Regular cardiac myocyte (primary cell): ENCODE results near the gene LRRIQ4. TPM values are rescaled to one million over a fixed set of nuclear protein-coding genes. Genes with fewer than 3 reads are reported as not detected.

ENCODE experiments used
- total RNA-seq: library from RNA; depleted of rRNA; stranded (reverse); fragments of >200 nt; gene quantifications from 2 replicates; pipeline ENCODE4 v1.2.3, GENCODE V29; 2014

The LRRIQ4 gene
- total RNA-seq = 0.19 TPM in 1 of 2 replicates, not detected in the other

DNA sequence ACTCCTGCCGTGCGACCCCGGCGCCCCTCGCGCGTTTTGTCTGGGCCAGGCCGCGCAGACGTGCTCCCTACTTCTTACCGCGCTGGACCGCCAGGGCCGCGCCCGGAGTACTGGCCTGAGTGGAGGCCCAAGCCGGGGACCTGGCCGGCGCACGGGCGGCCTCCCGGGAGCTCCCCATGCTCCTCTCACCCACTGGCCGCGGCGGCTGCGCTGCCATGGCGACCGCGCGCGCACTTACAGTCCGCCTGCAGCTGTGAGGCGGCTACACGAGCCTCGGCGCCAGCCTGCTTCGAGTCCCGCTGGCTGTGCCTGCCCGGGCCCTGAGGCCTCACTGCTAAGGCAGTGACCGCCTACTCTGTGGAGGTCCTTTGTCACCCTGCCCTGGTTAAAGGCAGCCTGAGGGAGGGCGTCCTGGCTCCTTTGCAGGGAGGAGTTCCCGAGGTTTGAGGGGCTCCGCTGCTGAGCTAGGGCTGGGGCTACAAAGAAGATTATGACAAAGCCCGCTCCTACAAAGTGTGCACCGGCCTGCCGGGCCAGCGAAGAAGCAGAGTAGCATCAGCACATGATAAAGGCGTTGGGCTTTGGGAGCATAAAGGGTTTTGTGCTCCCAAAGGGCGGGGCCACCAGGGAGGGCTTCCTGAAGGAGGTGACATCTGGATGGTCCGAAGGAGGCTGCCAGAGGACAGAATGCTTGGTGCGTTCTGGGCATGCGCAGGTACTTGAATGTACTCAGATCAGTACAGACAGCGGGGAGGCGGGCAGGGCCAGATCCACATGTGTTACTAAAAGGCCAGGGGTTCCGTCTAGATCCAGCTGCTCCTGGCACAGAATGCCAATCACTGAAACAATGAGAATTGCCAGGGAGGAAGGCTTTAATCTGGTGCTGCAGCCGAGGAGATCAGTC, at the start of gene LRRIQ4, which contains the start of gene LRRC34:
Gene LRRIQ4, plus strand, starts transcription at position 539 of the 904 bp plus-strand sequence. CDS start 9,052 bp downstream, outside the sequence.
Gene LRRC34, minus strand, starts transcription at position 573 of the 904 bp plus-strand sequence. Its CDS starts 356 bp downstream, at position 217.

GRCh38 chr3:169764882-169765612, 47.6 kb upstream of the LRRIQ4 start, which contains the start of gene TERC:
TERC (minus strand) TSS chr3:169765060.

GRCh38 chr3:169769287-169770181, 43.1 kb upstream of the LRRIQ4 start, which contains the start of gene ACTRT3:
ACTRT3 (minus strand) TSS chr3:169769561; CDS start chr3:169769520, 41 bp downstream.

GRCh38 chr3:169772897-169773816, 39.5 kb upstream of the LRRIQ4 start, which contains the start of gene MYNN:
MYNN (plus strand) TSS chr3:169773396; CDS start chr3:169774296, 900 bp downstream.

GRCh38 chr3:169869484-169870220, 57.0 kb downstream of the LRRIQ4 start, which contains the start of gene LRRC31:
LRRC31 (minus strand) TSS chr3:169869935; CDS start chr3:169869807, 128 bp downstream.

Other genes with a start within 250 kb of the LRRIQ4 start
- gene MECOM, start 149.2 kb upstream of the LRRIQ4 start, total RNA-seq = 14.1 and 32.2 TPM in 2 replicates
- 199 and 580 TPM in 2 replicates for gene TERC, start 47.8 kb upstream of the LRRIQ4 start, total RNA-seq
- 3.1 and 4.4 TPM in 2 replicates for gene ACTRT3, start 43.3 kb upstream of the LRRIQ4 start, total RNA-seq
- 21.1 and 23.6 TPM in 2 replicates for gene MYNN, start 39.5 kb upstream of the LRRIQ4 start, total RNA-seq
- gene LRRC34, start within 50 bp of the LRRIQ4 start, total RNA-seq = 1.1 and 2.9 TPM in 2 replicates
- not detected in 2 replicates for gene LRRC31, start 57.1 kb downstream of the LRRIQ4 start, total RNA-seq
- gene SAMD7, start 98.7 kb downstream of the LRRIQ4 start, total RNA-seq = not detected in 2 replicates
- gene SEC62, start 153.9 kb downstream of the LRRIQ4 start, total RNA-seq = 65.7 and 82.4 TPM in 2 replicates
- gene GPR160, start 225.1 kb downstream of the LRRIQ4 start, total RNA-seq = 0.19 and 2.0 TPM in 2 replicates